Testis (tissue), 2 donors: ENCODE results near the gene PMFBP1.

Source experiments
- CTCF ChIP-seq, 3 experiments: fragments of 450-650 bp in 2 of 3; fragments of 200-600 bp in 1 of 3; sonication (generic) in 1 of 3; IDR thresholded peaks; one replicate each; pipeline ENCODE4 v1.5.1; 2016 to 2019; ENCODE audit warnings: antibody characterized with exemption in 3 of 3, mild to moderate bottlenecking in 2 of 3, moderate library complexity in 1 of 3
- POLR2A ChIP-seq: fragments of 450-650 bp; IDR thresholded peaks from one replicate; pipeline ENCODE4 v1.6.1; 2017; ENCODE audit warnings: antibody characterized with exemption, mild to moderate bottlenecking, moderate library complexity

GRCh38 chr16:72120026-72120425, 51.9 kb downstream of the PMFBP1 start:
- TF ChIP-seq POLR2A, result no peak
- TF ChIP-seq CTCF (IDR thresholded peaks at IDR 0.05), result no peak
